ENCODE measurements around the gene MTURN.
A peak's percentile ranks its signal among the peaks of the same experiment; 100 is the strongest.

The MTURN gene

GRCh38 chr7:30135301-30136116 is 723 bp downstream of the MTURN start:
- H3K4me1 ChIP-seq: no peaks in the 10 kb centered on the region
- H3K9me3 ChIP-seq: no peaks in the 10 kb centered on the region
- peak overlapping the region; percentile 95 for H3K4me3 ChIP-seq
- peaks cover 33% of the 10 kb centered on the region for H3K27me3 ChIP-seq
- peaks cover 23% of the 10 kb centered on the region for H4K20me1 ChIP-seq
- peak overlapping the region; percentile 100 for H3K4me2 ChIP-seq
- H3K9ac ChIP-seq: peak overlapping the region; percentile 77
- H3K27ac ChIP-seq: peak overlapping the region; percentile 35; the same call in 1 of the 2 replicates
- no peak for TF ChIP-seq Cebpa-rat (IDR thresholded peaks at IDR 0.05)
- no peaks in the 10 kb centered on the region for H3K36me3 ChIP-seq

GRCh38 chr7:30136117-30136731 is 1.4 kb downstream of the MTURN start:
- no peak for TF ChIP-seq Cebpa-rat (IDR thresholded peaks at IDR 0.05)
- peaks cover 3% of the 10 kb centered on the region; the same call in 1 of the 2 replicates for H3K4me1 ChIP-seq
- H3K9ac ChIP-seq: peak overlapping the region; percentile 77
- no peaks in the 10 kb centered on the region for H3K9me3 ChIP-seq
- no peak overlapping the region for H3K27ac ChIP-seq
- peak overlapping the region; percentile 95 for H3K4me3 ChIP-seq
- H3K27me3 ChIP-seq: peaks cover 33% of the 10 kb centered on the region
- peak overlapping the region; percentile 100 for H3K4me2 ChIP-seq
- no peaks in the 10 kb centered on the region for H3K36me3 ChIP-seq
- peaks cover 23% of the 10 kb centered on the region for H4K20me1 ChIP-seq

GRCh38 chr7:30136743-30137485 is 2.1 kb downstream of the MTURN start:
- Histone ChIP-seq H4K20me1 (peaks cover 23% of the 10 kb centered on the region), H3K4me1 (peaks cover 9% of the 10 kb centered on the region), H3K9me3 (no peaks in the 10 kb centered on the region), H3K27me3 (peaks cover 33% of the 10 kb centered on the region), H3K4me3 (no peak overlapping the region), H3K36me3 (no peaks in the 10 kb centered on the region), H3K27ac (no peak overlapping the region), H3K9ac (no peak overlapping the region), H3K4me2 (peak overlapping the region; percentile 100; the same call in 1 of the 2 replicates)
- TF ChIP-seq Cebpa-rat (IDR thresholded peaks at IDR 0.05): no peak

GRCh38 chr7:30139836-30140384 is 5.1 kb downstream of the MTURN start:
- Histone ChIP-seq H3K9me3 (no peaks in the 10 kb centered on the region), H3K4me2 (no peak overlapping the region), H3K27ac (no peak overlapping the region)

GRCh38 chr7:30140456-30140855 is 5.7 kb downstream of the MTURN start:
- Histone ChIP-seq H3K4me2 (no peak overlapping the region), H3K9me3 (no peaks in the 10 kb centered on the region), H3K27me3 (peaks cover 29% of the 10 kb centered on the region), H3K27ac (no peak overlapping the region), H4K20me1 (peaks cover 23% of the 10 kb centered on the region), H3K4me3 (no peak overlapping the region), H3K9ac (no peak overlapping the region), H3K4me1 (peaks cover 13% of the 10 kb centered on the region), H3K36me3 (no peaks in the 10 kb centered on the region)
- TF ChIP-seq Cebpa-rat (IDR thresholded peaks at IDR 0.05): no peak

More at GRCh38 chr7:30139836-30140384, 5.1 kb downstream of the MTURN start:
- Histone ChIP-seq H3K9ac (no peak overlapping the region), H3K36me3 (no peaks in the 10 kb centered on the region), H4K20me1 (peaks cover 23% of the 10 kb centered on the region), H3K4me3 (no peak overlapping the region), H3K27me3 (peaks cover 33% of the 10 kb centered on the region), H3K4me1 (peaks cover 9% of the 10 kb centered on the region)
- no peak for TF ChIP-seq Cebpa-rat (IDR thresholded peaks at IDR 0.05)

GRCh38 chr7:30142710-30143109 is 7.9 kb downstream of the MTURN start:
- H3K4me2 ChIP-seq: no peak overlapping the region
- H3K9ac ChIP-seq: no peak overlapping the region
- H3K9me3 ChIP-seq: no peaks in the 10 kb centered on the region
- H3K4me1 ChIP-seq: peaks cover 36% of the 10 kb centered on the region
- no peaks in the 10 kb centered on the region for H3K36me3 ChIP-seq
- peaks cover 6% of the 10 kb centered on the region; the same call in 1 of the 2 replicates for H4K20me1 ChIP-seq
- H3K4me3 ChIP-seq: no peak overlapping the region
- peaks cover 6% of the 10 kb centered on the region; the same call in 1 of the 2 replicates for H3K27me3 ChIP-seq
- no peak for TF ChIP-seq Cebpa-rat (IDR thresholded peaks at IDR 0.05)
- no peak overlapping the region for H3K27ac ChIP-seq

GRCh38 chr7:30143748-30144251 is 9.0 kb downstream of the MTURN start:
- Histone ChIP-seq H4K20me1 (no peaks in the 10 kb centered on the region), H3K4me1 (peaks cover 47% of the 10 kb centered on the region), H3K27ac (no peak overlapping the region), H3K4me2 (no peak overlapping the region), H3K9ac (no peak overlapping the region), H3K36me3 (no peaks in the 10 kb centered on the region), H3K4me3 (no peak overlapping the region), H3K9me3 (no peaks in the 10 kb centered on the region), H3K27me3 (no peaks in the 10 kb centered on the region)
- no peak for TF ChIP-seq Cebpa-rat (IDR thresholded peaks at IDR 0.05)

GRCh38 chr7:30144657-30145306 is 10.0 kb downstream of the MTURN start:
- no peak overlapping the region for H3K4me3 ChIP-seq
- peaks cover 57% of the 10 kb centered on the region for H3K4me1 ChIP-seq
- H4K20me1 ChIP-seq: no peaks in the 10 kb centered on the region
- no peak overlapping the region for H3K9ac ChIP-seq
- no peak overlapping the region for H3K4me2 ChIP-seq
- no peaks in the 10 kb centered on the region for H3K27me3 ChIP-seq
- no peak overlapping the region for H3K27ac ChIP-seq
- TF ChIP-seq Cebpa-rat (IDR thresholded peaks at IDR 0.05): no peak
- no peaks in the 10 kb centered on the region for H3K9me3 ChIP-seq
- H3K36me3 ChIP-seq: no peaks in the 10 kb centered on the region

- H3K9me3 ChIP-seq: no peaks in the 10 kb centered on the region
- peaks cover 64% of the 10 kb centered on the region for H3K4me1 ChIP-seq
- H3K36me3 ChIP-seq: no peaks in the 10 kb centered on the region
- H3K4me2 ChIP-seq: peak overlapping the region; percentile 86
- no peak overlapping the region for H3K4me3 ChIP-seq
- no peak for TF ChIP-seq Cebpa-rat (IDR thresholded peaks at IDR 0.05)
- H3K9ac ChIP-seq: no peak overlapping the region
- H4K20me1 ChIP-seq: no peaks in the 10 kb centered on the region
- no peak overlapping the region for H3K27ac ChIP-seq
- no peaks in the 10 kb centered on the region for H3K27me3 ChIP-seq
These were observed 10.7 kb downstream of the MTURN start for GRCh38 chr7:30145426-30145970.
